Thoracic aorta (tissue), 2 donors: ENCODE data around the gene WNT2. TPM values are rescaled to one million over a fixed set of nuclear protein-coding genes. Genes with fewer than 3 reads are reported as not detected.

Experiments used
- ATAC-seq: fragments of 150-250 bp; one replicate; pipeline ENCODE4 v1.8.0; 2017; ENCODE audit warnings: low read depth; ENCODE audit not compliant: insufficient number of reproducible peaks, low FRiP score
- DNase-seq: peaks from one replicate; pipeline ENCODE4 v3.0.0-alpha.2; 2020; ENCODE audit warnings: low spot score
- H3K27ac ChIP-seq, 2 donors: fragments of 200-600 bp; sonication (generic); 1 replicate in 1 of 2; 2 replicates in 1 of 2; pipeline ENCODE4 v1.5.1; 2016; ENCODE audit warnings: mild to moderate bottlenecking in 2 of 2, moderate library complexity in 2 of 2
- H3K27me3 ChIP-seq: fragments of 200-600 bp; sonication (generic); replicated peaks from 2 replicates; pipeline ENCODE4 v1.6.0; 2016; ENCODE audit warnings: mild to moderate bottlenecking; ENCODE audit not compliant: insufficient read depth
- H3K36me3 ChIP-seq: fragments of 200-600 bp; sonication (generic); one replicate; pipeline ENCODE4 v1.5.1; 2016
- H3K4me1 ChIP-seq, 2 donors: fragments of 200-600 bp; sonication (generic); 1 replicate in 1 of 2; 2 replicates in 1 of 2; pipeline versions ENCODE4 v1.5.1 to v1.6.0; 2016; ENCODE audit warnings: low read depth in 2 of 2, mild to moderate bottlenecking in 1 of 2; ENCODE audit not compliant: control insufficient read depth in 1 of 2
- H3K4me3 ChIP-seq: fragments of 200-600 bp; sonication (generic); 2 replicates; pipeline ENCODE4 v1.5.1; 2016; ENCODE audit warnings: mild to moderate bottlenecking
- H3K9me3 ChIP-seq: fragments of 200-600 bp; sonication (generic); 2 replicates; pipeline ENCODE4 v1.5.1; 2016
- total RNA-seq, 2 donors: library from RNA; depleted of rRNA; stranded (reverse); fragments of >200 nt; gene quantifications; one replicate each; pipeline versions ENCODE4 v1.1.0 to v1.2.3, GENCODE V29; 2016
- TF ChIP-seq, protein P1 (sequence below): fragments of 200-600 bp; sonication (generic); IDR thresholded peaks from one replicate; pipeline ENCODE4 v1.5.1; 2019; ENCODE audit warnings: antibody characterized with exemption

The WNT2 gene
- 10 to 100 TPM in 1 of 2 donors, not detected in 1; 17.1 TPM for total RNA-seq

DNA sequence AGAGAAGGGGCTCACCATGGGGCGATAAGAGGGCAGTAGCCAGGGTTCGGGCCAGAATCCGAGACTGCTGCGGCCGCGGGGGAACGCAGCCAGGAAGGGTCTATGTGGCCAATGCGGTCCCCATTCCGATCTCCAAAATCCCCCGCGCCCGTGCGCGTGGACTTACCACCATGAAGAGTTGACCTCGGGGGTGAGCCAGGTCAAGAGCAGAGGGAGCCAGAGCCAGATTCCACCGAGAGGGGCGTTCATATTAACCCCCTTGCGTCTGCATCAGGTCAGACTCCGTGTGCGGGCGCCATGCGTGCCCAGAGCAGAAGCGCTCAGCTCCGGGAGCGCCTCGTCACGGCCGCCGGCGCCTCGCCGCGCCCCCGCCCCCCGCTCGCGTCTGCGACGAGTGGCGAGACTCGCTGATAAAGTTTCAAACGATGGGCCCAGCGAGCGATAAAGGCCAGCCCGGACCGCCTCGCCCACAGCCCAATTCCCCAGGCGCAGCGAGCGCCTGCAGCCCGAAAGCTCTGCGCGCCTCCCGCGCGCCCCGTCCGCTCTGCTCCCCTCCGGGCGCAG, at the start of gene WNT2:
WNT2 (minus strand) TSS at position 318 of the 564 bp plus-strand sequence; CDS start at position 249, 69 bp downstream.
- TF ChIP-seq, protein P1, sequence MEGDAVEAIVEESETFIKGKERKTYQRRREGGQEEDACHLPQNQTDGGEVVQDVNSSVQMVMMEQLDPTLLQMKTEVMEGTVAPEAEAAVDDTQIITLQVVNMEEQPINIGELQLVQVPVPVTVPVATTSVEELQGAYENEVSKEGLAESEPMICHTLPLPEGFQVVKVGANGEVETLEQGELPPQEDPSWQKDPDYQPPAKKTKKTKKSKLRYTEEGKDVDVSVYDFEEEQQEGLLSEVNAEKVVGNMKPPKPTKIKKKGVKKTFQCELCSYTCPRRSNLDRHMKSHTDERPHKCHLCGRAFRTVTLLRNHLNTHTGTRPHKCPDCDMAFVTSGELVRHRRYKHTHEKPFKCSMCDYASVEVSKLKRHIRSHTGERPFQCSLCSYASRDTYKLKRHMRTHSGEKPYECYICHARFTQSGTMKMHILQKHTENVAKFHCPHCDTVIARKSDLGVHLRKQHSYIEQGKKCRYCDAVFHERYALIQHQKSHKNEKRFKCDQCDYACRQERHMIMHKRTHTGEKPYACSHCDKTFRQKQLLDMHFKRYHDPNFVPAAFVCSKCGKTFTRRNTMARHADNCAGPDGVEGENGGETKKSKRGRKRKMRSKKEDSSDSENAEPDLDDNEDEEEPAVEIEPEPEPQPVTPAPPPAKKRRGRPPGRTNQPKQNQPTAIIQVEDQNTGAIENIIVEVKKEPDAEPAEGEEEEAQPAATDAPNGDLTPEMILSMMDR, result no peak
- Histone ChIP-seq H3K4me1 (peaks cover 0 to 15% of the 10 kb centered on the region in 2 donors), H3K36me3 (no peaks in the 10 kb centered on the region), H3K27me3 (no peaks in the 10 kb centered on the region), H3K27ac (no peak within 1 kb of the TSS), H3K4me3 (peak within 1 kb of the TSS; percentile 69), H3K9me3 (no peaks in the 10 kb centered on the region)
- ATAC-seq (no peak), DNase-seq (no peak)

DNA sequence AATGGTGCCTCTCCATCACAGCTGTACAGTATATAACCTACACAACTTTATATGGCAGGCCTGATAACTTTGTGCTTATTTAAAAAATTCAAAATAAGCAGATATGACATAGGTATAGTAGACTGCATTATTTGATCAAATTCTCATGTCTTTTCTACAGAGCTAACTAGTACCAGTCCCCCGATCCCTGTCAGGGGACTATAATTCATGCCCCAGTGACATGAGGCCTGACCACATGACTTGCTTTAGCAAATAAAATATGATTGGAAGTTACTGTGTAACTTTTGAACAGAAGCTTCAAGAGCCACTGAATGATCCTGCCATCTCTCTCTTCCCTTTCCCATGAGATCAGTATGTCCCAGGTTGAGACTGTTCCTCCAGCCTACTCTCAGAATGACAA, 49.2 kb upstream of the WNT2 start:
- DNase-seq (no peak), ATAC-seq (no peak)
- no peak overlapping the region for H3K27ac ChIP-seq
- TF ChIP-seq, protein P1, result no peak
- no peaks in the 10 kb centered on the region for H3K27me3 ChIP-seq
- H3K4me1 ChIP-seq, result no peaks in the 10 kb centered on the region
- no peaks in the 10 kb centered on the region for H3K9me3 ChIP-seq
- H3K36me3 ChIP-seq, result no peaks in the 10 kb centered on the region
- no peak overlapping the region for H3K4me3 ChIP-seq

DNA sequence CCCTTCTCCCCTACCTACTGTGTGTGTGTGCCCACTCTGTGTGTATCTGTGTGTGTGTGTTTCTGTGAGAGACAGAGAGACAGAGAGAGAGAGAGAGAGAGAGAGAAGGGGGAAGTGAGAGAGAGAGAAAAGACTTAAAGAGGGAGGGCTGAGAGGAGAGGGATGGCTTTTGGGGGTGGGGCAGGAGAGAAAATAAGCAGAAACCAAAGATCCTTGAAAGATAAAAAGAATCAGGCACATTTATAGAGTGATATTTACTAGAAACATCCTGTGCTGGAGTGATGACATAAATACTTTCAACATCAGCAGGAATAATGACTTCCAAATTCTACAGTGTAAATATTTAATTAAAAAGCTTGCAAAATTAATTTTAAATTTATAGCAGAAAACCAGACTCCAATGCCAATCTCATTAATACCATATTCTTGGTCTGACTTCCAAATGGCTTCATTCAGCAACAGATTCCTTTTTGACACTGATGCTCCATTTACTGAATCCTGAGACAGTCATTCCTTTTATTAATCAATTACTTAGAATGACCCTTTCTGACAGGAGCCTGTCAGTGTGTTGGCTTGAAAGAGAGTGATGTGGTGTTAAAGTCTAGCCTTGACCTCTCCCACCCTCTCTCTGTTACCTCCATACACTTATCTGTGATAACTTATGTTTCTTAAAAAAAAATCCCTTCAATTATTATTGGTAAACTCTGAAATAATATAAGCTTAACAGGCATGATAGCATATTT, 41.7 kb upstream of the WNT2 start:
- TF ChIP-seq, protein P1, result no peak
- Histone ChIP-seq H3K27me3 (no peaks in the 10 kb centered on the region), H3K4me3 (no peak overlapping the region), H3K27ac (no peak overlapping the region), H3K9me3 (no peaks in the 10 kb centered on the region), H3K36me3 (no peaks in the 10 kb centered on the region), H3K4me1 (no peaks in the 10 kb centered on the region)
- no peak for ATAC-seq
- no peak for DNase-seq

DNA sequence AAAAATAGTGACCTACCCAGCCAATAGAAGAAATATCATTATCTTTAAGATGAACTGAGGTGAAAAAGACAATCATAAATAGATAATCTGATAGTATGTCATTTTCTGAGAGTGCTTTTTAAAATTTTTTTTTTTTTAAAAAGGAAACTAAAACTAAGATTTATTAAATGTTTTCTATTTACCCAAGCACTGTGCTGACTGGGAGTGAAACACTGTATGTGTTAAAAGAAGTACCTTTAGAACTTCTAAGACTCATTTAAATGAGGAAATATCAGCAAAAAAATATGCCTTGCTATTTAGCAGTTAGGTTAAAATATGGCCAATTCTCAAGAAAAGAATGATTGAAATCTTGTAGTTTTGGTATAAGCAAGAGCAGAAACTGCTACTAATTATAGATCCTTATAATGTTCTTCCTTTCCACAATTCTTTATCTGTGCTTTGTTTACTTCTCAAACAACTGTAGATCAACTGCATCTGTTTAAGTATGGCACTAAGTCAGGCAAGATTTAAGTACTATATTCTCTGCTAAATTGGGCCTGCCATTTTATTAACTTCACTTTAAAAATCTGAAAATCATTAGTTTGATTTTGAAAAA, 39.5 kb upstream of the WNT2 start:
- ATAC-seq (no peak), DNase-seq (no peak)
- Histone ChIP-seq H3K4me1 (no peaks in the 10 kb centered on the region), H3K27ac (no peak overlapping the region), H3K9me3 (no peaks in the 10 kb centered on the region), H3K27me3 (no peaks in the 10 kb centered on the region), H3K36me3 (no peaks in the 10 kb centered on the region), H3K4me3 (no peak overlapping the region)
- TF ChIP-seq, protein P1, result no peak

DNA sequence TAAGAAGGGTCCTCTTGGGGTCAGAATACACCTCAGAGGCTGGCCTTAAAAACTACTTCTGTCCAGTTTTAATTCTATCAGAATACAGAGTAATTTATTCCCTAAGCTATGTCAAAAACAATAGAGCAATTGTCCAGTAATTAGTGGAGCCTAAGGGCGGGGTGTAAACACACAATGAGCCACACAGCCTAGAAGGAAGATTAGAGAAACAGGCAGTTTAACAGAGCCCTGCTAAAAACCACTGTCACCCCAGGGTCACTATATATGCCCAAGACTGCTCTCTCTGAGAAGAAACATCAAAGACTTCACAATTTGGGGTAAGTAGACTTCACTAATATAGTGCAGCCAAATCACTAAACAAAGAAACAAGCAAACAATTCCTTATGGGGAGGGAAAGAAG, 27.2 kb upstream of the WNT2 start:
- ATAC-seq, result no peak
- Histone ChIP-seq H3K27me3 (no peaks in the 10 kb centered on the region), H3K36me3 (no peaks in the 10 kb centered on the region), H3K27ac (no peak overlapping the region), H3K4me3 (no peak overlapping the region), H3K9me3 (no peaks in the 10 kb centered on the region), H3K4me1 (no peaks in the 10 kb centered on the region)
- no peak for DNase-seq
- TF ChIP-seq, protein P1, result no peak
